HG03575 (cell line): ENCODE results near the gene GPC5.

Experiments used
- ATAC-seq: cut with Tn5 transposase; IDR thresholded peaks from one replicate; pipeline ENCODE4 v1.9.1; 2021; ENCODE audit not compliant: unreplicated experiment, insufficient number of reproducible peaks, low FRiP score; ENCODE audit errors: extremely low read depth

Gene GPC5

GRCh38 chr13:91526543-91527033 lies 128.2 kb downstream of the GPC5 start:
- ATAC-seq = no peak

DNA sequence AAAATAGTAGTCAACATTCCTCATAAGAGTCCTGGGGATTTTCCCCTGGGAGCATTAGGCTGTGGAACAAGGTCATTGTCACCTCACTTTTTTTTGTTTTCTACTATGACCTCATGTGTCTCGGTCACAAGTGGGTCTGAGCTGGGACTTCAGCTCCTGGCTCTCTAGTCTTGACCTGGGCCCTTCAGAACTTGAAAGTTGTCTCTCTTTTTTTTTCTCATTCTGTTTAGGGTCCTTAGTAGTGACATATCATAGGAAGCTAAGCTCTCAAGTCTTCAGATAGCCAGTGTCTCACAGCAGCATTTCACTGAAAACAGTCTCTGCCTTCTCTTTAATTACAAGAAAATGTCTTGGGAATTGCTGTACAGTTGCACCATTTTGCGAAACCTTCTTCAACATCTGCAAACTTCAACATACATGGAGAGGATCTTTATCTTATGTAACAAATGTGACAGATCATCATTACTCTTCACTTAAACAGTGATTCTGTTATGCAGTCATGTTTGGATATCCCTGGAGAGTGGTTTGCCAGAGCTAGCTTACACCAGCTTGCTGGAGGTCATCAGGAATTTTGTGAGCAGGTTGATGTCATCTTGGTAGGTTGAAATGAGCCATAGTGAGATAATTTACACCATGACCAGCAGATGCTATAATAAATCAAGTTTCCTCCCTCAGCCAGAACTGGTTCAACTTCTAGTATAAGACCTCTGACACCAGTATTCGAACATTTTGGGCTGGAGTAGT lies 131.5 kb downstream of the GPC5 start:
- ATAC-seq = no peak

GRCh38 chr13:91531646-91532045 lies 133.2 kb downstream of the GPC5 start:
- ATAC-seq = no peak

DNA sequence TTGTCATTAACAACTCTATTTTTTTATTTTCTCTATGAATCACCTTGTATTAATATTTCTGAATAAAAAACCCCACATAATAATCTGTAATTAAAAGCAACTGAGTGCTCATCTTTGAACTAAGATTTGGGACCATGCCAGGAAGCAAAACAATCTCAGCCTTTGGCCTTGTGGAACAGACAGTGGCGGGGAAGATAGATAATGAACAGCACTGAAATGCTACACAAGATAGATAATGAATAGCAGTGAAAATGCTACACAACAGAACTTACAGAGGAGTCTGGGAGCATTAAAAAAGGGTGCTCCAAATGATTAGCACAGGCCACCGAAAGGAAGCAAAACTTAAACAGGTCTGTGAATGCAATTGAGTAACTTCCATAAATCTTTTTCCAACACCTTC lies 134.9 kb downstream of the GPC5 start:
- no peak for ATAC-seq

DNA sequence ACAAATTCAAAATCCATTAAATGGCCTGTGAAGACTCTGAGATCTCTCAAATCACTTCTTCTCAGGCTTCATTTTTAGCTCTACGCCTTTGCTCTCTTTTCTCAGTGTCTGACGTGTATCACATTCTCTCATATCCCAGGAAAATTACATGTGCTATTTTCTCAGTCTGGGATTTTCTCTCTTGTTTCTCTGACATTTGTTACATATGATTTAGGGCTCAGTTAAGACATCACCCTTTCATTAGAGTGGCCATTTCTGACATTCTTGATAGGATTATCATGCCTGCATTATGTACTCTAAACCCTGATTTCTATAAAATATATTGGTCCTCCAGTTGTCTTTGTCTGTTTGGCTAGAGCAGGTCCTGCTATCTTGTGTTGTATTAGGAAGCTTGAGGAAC lies 136.6 kb downstream of the GPC5 start:
- no peak for ATAC-seq

- ATAC-seq = no peak
Measured at GRCh38 chr13:91537376-91537775, 139.0 kb downstream of the GPC5 start.

GRCh38 chr13:91539286-91540157 lies 141.1 kb downstream of the GPC5 start:
- no peak for ATAC-seq

DNA sequence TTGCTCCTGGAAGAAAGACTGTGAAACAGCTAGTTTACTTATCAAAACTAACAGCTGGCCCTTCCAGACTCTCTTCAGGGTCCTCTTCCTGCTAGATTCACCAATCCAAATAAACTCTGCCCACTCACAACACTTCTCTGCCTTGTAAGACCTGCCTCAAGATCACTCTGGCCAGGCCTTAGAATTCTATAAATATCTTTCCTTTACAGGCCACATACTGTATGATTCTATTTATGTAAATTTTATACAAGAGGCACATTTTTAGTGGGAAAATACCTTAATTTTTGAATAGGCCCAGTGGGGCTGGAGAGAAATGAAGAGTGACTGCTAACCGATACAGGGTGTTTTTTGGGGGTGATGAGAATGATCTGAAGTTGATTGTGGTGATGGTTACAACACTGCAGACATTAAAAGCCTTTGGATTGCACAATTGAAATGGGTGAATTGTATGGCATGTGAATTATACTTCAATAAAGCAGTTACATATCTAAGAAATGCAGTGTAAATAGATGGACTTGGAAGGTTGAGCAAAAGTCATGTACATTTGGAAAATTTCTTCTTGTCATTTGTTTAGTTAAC lies 141.8 kb downstream of the GPC5 start:
- no peak for ATAC-seq

GRCh38 chr13:91544723-91545122 lies 146.3 kb downstream of the GPC5 start:
- no peak for ATAC-seq

GRCh38 chr13:91546900-91547299 lies 148.5 kb downstream of the GPC5 start:
- ATAC-seq = no peak

GRCh38 chr13:91553584-91553983 lies 155.2 kb downstream of the GPC5 start:
- no peak for ATAC-seq

- ATAC-seq = no peak
Measured at GRCh38 chr13:91554101-91554500, 155.7 kb downstream of the GPC5 start.

GRCh38 chr13:91557328-91558090 lies 159.1 kb downstream of the GPC5 start:
- ATAC-seq = no peak

DNA sequence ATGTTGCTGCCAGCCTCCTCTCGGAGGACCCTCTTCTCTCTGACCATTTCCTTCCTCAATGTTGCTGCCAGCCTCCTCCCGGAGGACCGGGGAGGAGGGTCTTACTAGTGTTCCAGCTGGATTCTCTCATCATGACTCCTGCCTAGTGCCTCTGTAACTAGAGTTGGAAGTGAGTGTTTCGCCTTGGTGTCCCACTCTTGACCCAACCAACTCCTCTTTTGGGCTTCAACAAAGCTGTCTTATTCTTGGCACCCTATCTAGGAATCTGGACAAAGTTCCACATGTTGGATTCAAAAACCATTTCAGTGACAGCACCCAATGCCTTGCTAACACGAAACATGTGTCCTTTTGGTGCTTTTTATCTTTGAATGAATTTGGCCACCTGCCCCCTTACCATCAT lies 165.4 kb downstream of the GPC5 start:
- no peak for ATAC-seq

- no peak for ATAC-seq
Measured at GRCh38 chr13:91564396-91564795, 166.0 kb downstream of the GPC5 start.

DNA sequence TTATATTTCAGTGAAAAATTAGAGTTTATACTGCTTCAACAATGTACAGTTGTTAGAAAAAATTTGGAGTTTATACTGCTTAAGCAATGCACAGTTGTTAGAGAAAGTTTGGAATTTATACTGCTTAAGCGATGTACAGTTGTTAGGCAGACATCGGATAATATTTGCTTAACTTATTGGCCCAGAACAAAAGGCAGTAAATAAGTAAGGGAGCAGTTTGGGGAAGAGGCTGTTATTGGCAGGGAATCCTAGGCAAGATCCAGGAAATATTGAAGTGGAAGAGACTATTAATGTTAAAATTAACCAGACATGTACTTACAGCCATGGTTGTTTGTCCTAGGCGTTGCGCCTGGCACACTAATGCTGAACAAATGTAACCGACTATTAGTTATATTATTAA lies 166.9 kb downstream of the GPC5 start:
- ATAC-seq = no peak

DNA sequence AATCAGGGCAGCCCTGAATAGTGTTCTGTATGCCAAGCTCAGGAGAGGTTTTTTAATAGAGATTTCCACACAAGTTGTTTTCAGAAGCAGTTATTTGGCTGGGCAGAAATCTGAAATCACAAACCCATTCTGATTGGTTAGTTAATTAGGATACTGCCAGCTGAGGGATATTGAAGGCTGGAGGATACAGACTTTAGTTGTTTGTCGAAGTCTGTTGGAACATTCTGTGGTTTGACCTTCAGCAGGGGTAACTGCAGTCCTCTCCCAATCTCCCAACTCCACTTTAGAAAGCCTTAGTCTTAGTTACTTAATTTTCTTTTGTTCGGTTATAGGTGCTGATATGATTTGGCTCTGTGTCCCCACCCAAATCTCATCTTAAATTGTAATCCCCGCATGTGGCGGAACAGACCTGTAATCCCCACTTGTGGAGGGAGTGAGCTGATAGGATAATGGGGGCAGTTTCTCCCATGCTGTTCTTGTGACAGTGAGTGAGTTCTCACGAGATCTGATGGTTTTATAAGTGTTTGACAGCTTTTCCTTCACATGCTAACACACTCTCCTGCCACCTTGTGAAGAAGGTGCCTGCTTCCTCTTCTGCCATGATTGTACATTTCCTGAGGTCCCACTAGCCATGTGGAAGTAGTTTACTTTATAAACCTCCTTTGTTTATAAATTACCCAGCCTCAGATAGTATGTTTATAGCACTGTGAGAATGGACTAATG lies 169.2 kb downstream of the GPC5 start:
- ATAC-seq = no peak

DNA sequence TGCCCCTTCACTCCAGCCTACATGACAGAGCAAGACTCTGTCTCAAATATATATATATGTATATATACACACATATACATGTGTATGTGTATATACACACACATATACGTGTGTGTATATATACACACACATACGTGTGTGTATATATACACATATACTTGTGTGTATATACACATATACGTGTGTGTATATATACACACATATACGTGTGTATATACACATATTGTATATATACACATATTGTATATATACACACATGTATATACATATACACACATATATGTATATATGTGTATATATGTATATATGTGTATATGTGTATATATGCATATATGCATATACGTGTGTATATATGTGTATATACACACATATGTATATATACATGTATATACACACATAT lies 173.3 kb downstream of the GPC5 start:
- ATAC-seq = no peak

DNA sequence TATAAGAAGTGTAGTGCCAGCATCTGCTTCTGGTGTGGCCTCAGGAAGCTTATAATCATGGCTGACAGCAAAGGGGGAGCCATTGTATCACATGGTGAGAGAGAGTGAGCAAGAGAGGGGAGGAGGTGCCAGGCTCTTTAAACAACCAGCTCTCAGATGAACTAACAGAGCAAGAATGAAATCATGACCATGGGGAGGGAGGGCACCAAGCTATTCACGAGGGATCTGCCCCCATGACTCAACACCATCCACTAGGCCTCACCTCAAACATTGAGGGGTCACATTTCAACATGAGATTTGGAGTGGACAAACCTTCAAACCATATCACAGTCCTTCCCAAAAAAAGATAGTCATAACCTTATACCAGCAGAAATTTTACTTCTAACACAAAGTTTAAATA lies 174.0 kb downstream of the GPC5 start:
- ATAC-seq = no peak
